Spleen (tissue), 11 donors: ENCODE results near the gene LRRFIP2. TPM values are rescaled to one million over a fixed set of nuclear protein-coding genes. Genes with fewer than 3 reads are reported as not detected.

Source experiments
- DNase-seq: peaks from one replicate; pipeline ENCODE4 v3.0.0-alpha.2; 2020
- H3K27ac ChIP-seq, 8 donors: fragments of 200-600 bp; sonication (generic) in 7 of 8; 1 replicate in 4 of 8; 2 replicates in 4 of 8; pipeline versions ENCODE4 v1.5.0 to v1.8.0; 2016 to 2021; ENCODE audit warnings: inconsistent platforms in 4 of 8, mild to moderate bottlenecking in 4 of 8, moderate library complexity in 1 of 8
- H3K27me3 ChIP-seq, 7 donors: fragments of 200-600 bp; sonication (generic) in 6 of 7; replicated peaks in 1 of 7; 1 replicate in 4 of 7; 2 replicates in 3 of 7; pipeline versions ENCODE4 v1.5.0 to v1.8.0; 2016 to 2021; ENCODE audit warnings: inconsistent platforms in 3 of 7, mild to moderate bottlenecking in 1 of 7
- H3K36me3 ChIP-seq, 6 donors: fragments of 200-600 bp; sonication (generic) in 5 of 6; 1 replicate in 4 of 6; 2 replicates in 2 of 6; pipeline versions ENCODE4 v1.5.0 to v1.8.0; 2016 to 2021; ENCODE audit warnings: inconsistent platforms in 2 of 6
- H3K4me1 ChIP-seq, 6 donors: fragments of 200-600 bp; sonication (generic) in 5 of 6; 1 replicate in 3 of 6; 2 replicates in 3 of 6; pipeline versions ENCODE4 v1.5.0 to v1.8.0; 2016 to 2021; ENCODE audit warnings: inconsistent platforms in 3 of 6
- H3K4me3 ChIP-seq, 8 donors: fragments of 200-600 bp; sonication (generic) in 7 of 8; 1 replicate in 4 of 8; 2 replicates in 4 of 8; pipeline versions ENCODE4 v1.5.0 to v1.8.0; 2016 to 2021; ENCODE audit warnings: inconsistent platforms in 4 of 8, mild to moderate bottlenecking in 4 of 8, moderate library complexity in 2 of 8
- H3K9me3 ChIP-seq, 8 donors: fragments of 200-600 bp; sonication (generic) in 7 of 8; 1 replicate in 4 of 8; 2 replicates in 4 of 8; pipeline versions ENCODE4 v1.5.0 to v1.8.0; 2016 to 2021; ENCODE audit warnings: inconsistent platforms in 4 of 8
- CTCF ChIP-seq, 11 experiments: fragments of 200-600 bp in 7 of 11; fragments of 450-650 bp in 4 of 11; sonication (generic) in 4 of 11; IDR thresholded peaks in 8 of 11; conservative IDR thresholded peaks in 3 of 11; 1 replicate in 7 of 11; 2 replicates in 4 of 11; pipeline versions ENCODE4 v1.4.0 to v1.8.0; 2016 to 2021; ENCODE audit warnings: antibody characterized with exemption in 11 of 11, inconsistent platforms in 4 of 11, mild to moderate bottlenecking in 1 of 11
- POLR2A ChIP-seq, 3 donors: fragments of 450-650 bp; IDR thresholded peaks; one replicate each; pipeline ENCODE4 v1.5.1; 2017; ENCODE audit warnings: antibody characterized with exemption in 3 of 3, mild to moderate bottlenecking in 1 of 3
- POLR2AphosphoS5 ChIP-seq, 3 donors: sonication (generic); formaldehyde crosslinking; IDR thresholded peaks; one replicate each; pipeline ENCODE4 v1.5.1; 2017; ENCODE audit warnings: antibody characterized with exemption in 3 of 3
- WGBS, 5 donors: extraction: QIAGEN DNeasy Blood & Tissue Kit in 3 of 5; methylation state at CpG; one replicate each; pipeline versions ENCODE4 v1.1.5 to v1.1.7; 2013 to 2018; 5-methylcytosine and 5-hydroxymethylcytosine counted together
- intact Hi-C: fragments of 100-400 bp; cut with DNase I; formaldehyde crosslinking; loops from one replicate; pipeline ENCODE4 v1.15.0; 2023; ENCODE audit warnings: low total_unique reads
- polyA plus RNA-seq, 3 donors: library from polyadenylated mRNA; stranded (reverse); fragments of 200-250 nt; gene quantifications; one replicate each; pipeline ENCODE4 v1.2.1, GENCODE V29; 2013
- total RNA-seq, 7 donors: library from RNA; depleted of rRNA in 3 of 7; stranded (reverse); fragments of >200 nt in 3 of 7; fragmentation: NEBNext Ultra II Directional in 4 of 7; extraction: Animal tissue kit (Norgen Biotek cat#: 25700) in 4 of 7; gene quantifications; one replicate each; pipeline versions ENCODE4 v1.1.0 to v1.2.1, GENCODE V29; 2016 to 2021
- donor health status: healthy with polysubstance abuse.
- donor health status: DM: no; HTN: no; CAD: no; lungs with moderate emphysema.
- donor health status: DM: no; HTN: no; CAD: no.
- donor health status: Bipolar disorder and iron deficiency.
- donor health status: healthy.
- donor health status: DM: no; HTN: no; CAD: no.
- donor health status: DM: yes; HTN: yes; CAD: no.

LRRFIP2 gene
- total and polyA plus RNA-seq, 10 donors = 18.9 to 111 (median 86.9) TPM

GRCh38 chr3:37136067-37136466 is 38.3 kb downstream of the LRRFIP2 start:
- Histone ChIP-seq H3K27me3 (no peaks in the 10 kb centered on the region), H3K4me1 (peaks cover 0 to 81% (median 26%) of the 10 kb centered on the region in 6 donors), H3K36me3 (peaks cover 0 to 7% (median 0%) of the 10 kb centered on the region in 6 donors), H3K4me3 (no peak overlapping the region), H3K9me3 (no peaks in the 10 kb centered on the region), H3K27ac (peak overlapping the region in 6 of 8 donors; percentile 39 to 77 (median 62))
- no peak for DNase-seq
- intact Hi-C loops = no loop called here
- WGBS, 5 donors = 86 to 94% (median 88%) methylated on average over 2 of the region's 2 CpGs
- no peak for TF ChIP-seq CTCF (IDR thresholded peaks at IDR 0.05 in 8 of 11, conservative IDR thresholded peaks at IDR 0.05 in 3 of 11)
- TF ChIP-seq POLR2A (IDR thresholded peaks at IDR 0.05) = no peak
- TF ChIP-seq POLR2AphosphoS5 (IDR thresholded peaks at IDR 0.05) = no peak

GRCh38 chr3:37135561-37135960 is 38.8 kb downstream of the LRRFIP2 start:
- peaks cover 0 to 7% (median 0%) of the 10 kb centered on the region in 6 donors for H3K36me3 ChIP-seq
- peaks cover 0 to 81% (median 27%) of the 10 kb centered on the region in 6 donors for H3K4me1 ChIP-seq
- peak overlapping the region in 7 of 8 donors; percentile 39 to 77 (median 58) for H3K27ac ChIP-seq
- DNase-seq = no peak
- no peak overlapping the region for H3K4me3 ChIP-seq
- no peaks in the 10 kb centered on the region for H3K27me3 ChIP-seq
- H3K9me3 ChIP-seq = no peaks in the 10 kb centered on the region
- no peak for TF ChIP-seq POLR2A (IDR thresholded peaks at IDR 0.05)
- TF ChIP-seq CTCF (IDR thresholded peaks at IDR 0.05 in 8 of 11, conservative IDR thresholded peaks at IDR 0.05 in 3 of 11) = no peak
- TF ChIP-seq POLR2AphosphoS5 (IDR thresholded peaks at IDR 0.05) = no peak
- intact Hi-C loops = no loop called here
- WGBS, 5 donors = 54 to 93% (median 78%) methylated on average over 1 of the region's 1 CpG

- TF ChIP-seq POLR2AphosphoS5 (IDR thresholded peaks at IDR 0.05) = no peak
- no peak for TF ChIP-seq CTCF (IDR thresholded peaks at IDR 0.05 in 8 of 11, conservative IDR thresholded peaks at IDR 0.05 in 3 of 11)
- TF ChIP-seq POLR2A (IDR thresholded peaks at IDR 0.05) = no peak
- H3K4me3 ChIP-seq = no peak overlapping the region
- DNase-seq = no peak
- no peaks in the 10 kb centered on the region for H3K9me3 ChIP-seq
- intact Hi-C loops = no loop called here
- H3K4me1 ChIP-seq = peaks cover 0 to 88% (median 25%) of the 10 kb centered on the region in 6 donors
- no peaks in the 10 kb centered on the region for H3K27me3 ChIP-seq
- WGBS, 5 donors = 93 to 98% (median 96%) methylated on average over 1 of the region's 1 CpG
- peak overlapping the region; percentile 53 to 83 (median 72) for H3K27ac ChIP-seq
- peaks cover 0 to 14% (median 0%) of the 10 kb centered on the region in 6 donors for H3K36me3 ChIP-seq
These were observed 42.0 kb downstream of the LRRFIP2 start for GRCh38 chr3:37132334-37132733.

- Histone ChIP-seq H3K4me1 (peaks cover 0 to 87% (median 25%) of the 10 kb centered on the region in 6 donors), H3K4me3 (no peak overlapping the region), H3K9me3 (no peaks in the 10 kb centered on the region), H3K27ac (peak overlapping the region; percentile 53 to 83 (median 72)), H3K36me3 (peaks cover 0 to 19% (median 0%) of the 10 kb centered on the region in 6 donors), H3K27me3 (no peaks in the 10 kb centered on the region)
- DNase-seq = no peak
- intact Hi-C loops = no loop called here
- TF ChIP-seq CTCF (IDR thresholded peaks at IDR 0.05 in 8 of 11, conservative IDR thresholded peaks at IDR 0.05 in 3 of 11) = no peak
- TF ChIP-seq POLR2A (IDR thresholded peaks at IDR 0.05) = no peak
- no peak for TF ChIP-seq POLR2AphosphoS5 (IDR thresholded peaks at IDR 0.05)
- WGBS, 5 donors = 51 to 81% (median 65%) methylated on average over 2 of the region's 2 CpGs
These were observed 42.6 kb downstream of the LRRFIP2 start for GRCh38 chr3:37131860-37132144.
